ENCODE data around the gene EFCAB8.

The EFCAB8 gene

GRCh38 chr20:33009214-33010132, 150.8 kb downstream of the EFCAB8 start:
- no peak for DNase-seq

- no peak for DNase-seq
Observed at GRCh38 chr20:33010133-33010504, 151.4 kb downstream of the EFCAB8 start.

GRCh38 chr20:33010674-33011449, 152.1 kb downstream of the EFCAB8 start:
- no peak for DNase-seq
